ENCODE results near the gene IFI44L. TPM values are rescaled to one million over a fixed set of nuclear protein-coding genes. Genes with fewer than 3 reads are reported as not detected.

Gene IFI44L
- total RNA-seq, 1 donor from 2014 or later, result 16.7 TPM

Other genes starting within 250 kb of the IFI44L start
- not detected in 2 replicates for gene PTGFR, start 129.5 kb upstream of the IFI44L start, total RNA-seq
- gene IFI44, start 29.4 kb downstream of the IFI44L start, total RNA-seq, result 26.9 and 28.1 TPM in 2 replicates

Measured in activated T-helper 1 cell treated with anti-CD3 and anti-CD28 coated beads, Interleukin-12 subunit alpha, Interleukin-12 subunit beta, Interleukin-2, Interleukin-4 antibody, amounts not matched to agents 30 ng/mL and 10 ng/mL and 1 ng/mL, durations not matched to agents 14 hours and 24 hours and 36 hours (primary cell).